HUDEP-2 (cell line): ENCODE data around the gene RFX8.
"Not testable (repeated sequence)": the region's sequence is repeated elsewhere in the genome, so short reads cannot be mapped to it uniquely, and the experiment has no call there.

ENCODE experiments used
- DNase-seq, 76 experiments: peaks; one replicate each; lab custom pipeline; 2025; ENCODE audit not compliant: unreplicated experiment in 76 of 76; lab: John Stamatoyannopoulos, UW

Gene RFX8

GRCh38 chr2:101486994-101487393 lies 12.1 kb upstream of the RFX8 start:
- DNase-seq, result no peak

GRCh38 chr2:101486258-101486701 lies 11.4 kb upstream of the RFX8 start:
- DNase-seq, result no peak

GRCh38 chr2:101485856-101486255 lies 10.9 kb upstream of the RFX8 start:
- no peak for DNase-seq

GRCh38 chr2:101480764-101481163 lies 5.9 kb upstream of the RFX8 start:
- DNase-seq, result no peak

GRCh38 chr2:101479810-101480209 lies 4.9 kb upstream of the RFX8 start:
- DNase-seq, result no peak

GRCh38 chr2:101479328-101479727 lies 4.4 kb upstream of the RFX8 start:
- no peak for DNase-seq

GRCh38 chr2:101478181-101479001 lies 3.5 kb upstream of the RFX8 start:
- DNase-seq, result no peak

GRCh38 chr2:101477556-101477955 lies 2.6 kb upstream of the RFX8 start:
- DNase-seq, result no peak

- no peak for DNase-seq
Observed at GRCh38 chr2:101476605-101477208, 1.8 kb upstream of the RFX8 start.

- no peak for DNase-seq
Observed at GRCh38 chr2:101473911-101474701, 806 bp downstream of the RFX8 start.

- no peak for DNase-seq
Observed at GRCh38 chr2:101473591-101473910, 1.4 kb downstream of the RFX8 start.

GRCh38 chr2:101469863-101470262 lies 5.0 kb downstream of the RFX8 start:
- no peak for DNase-seq

- no peak for DNase-seq
Observed at GRCh38 chr2:101467306-101467705, 7.6 kb downstream of the RFX8 start.

GRCh38 chr2:101466426-101466825 lies 8.5 kb downstream of the RFX8 start:
- DNase-seq, result no peak

- DNase-seq, result no peak
Observed at GRCh38 chr2:101464841-101465240, 10.1 kb downstream of the RFX8 start.

- no peak for DNase-seq
Observed at GRCh38 chr2:101463911-101464641, 10.8 kb downstream of the RFX8 start.

- no peak for DNase-seq
Observed at GRCh38 chr2:101463421-101463820, 11.5 kb downstream of the RFX8 start.

GRCh38 chr2:101461381-101461780 lies 13.5 kb downstream of the RFX8 start:
- DNase-seq, result no peak

- not testable (repeated sequence) for DNase-seq
Observed at GRCh38 chr2:101454408-101454807, 20.5 kb downstream of the RFX8 start.

GRCh38 chr2:101450965-101451364 lies 23.9 kb downstream of the RFX8 start:
- no peak for DNase-seq

GRCh38 chr2:101446869-101447268 lies 28.0 kb downstream of the RFX8 start:
- no peak for DNase-seq
